GM18858 (cell line): ENCODE measurements around the gene VPS54.

ENCODE experiments used
- ATAC-seq: cut with Tn5 transposase; IDR thresholded peaks from one replicate; pipeline ENCODE4 v1.9.1; 2021; ENCODE audit not compliant: unreplicated experiment

VPS54 gene, protein sequence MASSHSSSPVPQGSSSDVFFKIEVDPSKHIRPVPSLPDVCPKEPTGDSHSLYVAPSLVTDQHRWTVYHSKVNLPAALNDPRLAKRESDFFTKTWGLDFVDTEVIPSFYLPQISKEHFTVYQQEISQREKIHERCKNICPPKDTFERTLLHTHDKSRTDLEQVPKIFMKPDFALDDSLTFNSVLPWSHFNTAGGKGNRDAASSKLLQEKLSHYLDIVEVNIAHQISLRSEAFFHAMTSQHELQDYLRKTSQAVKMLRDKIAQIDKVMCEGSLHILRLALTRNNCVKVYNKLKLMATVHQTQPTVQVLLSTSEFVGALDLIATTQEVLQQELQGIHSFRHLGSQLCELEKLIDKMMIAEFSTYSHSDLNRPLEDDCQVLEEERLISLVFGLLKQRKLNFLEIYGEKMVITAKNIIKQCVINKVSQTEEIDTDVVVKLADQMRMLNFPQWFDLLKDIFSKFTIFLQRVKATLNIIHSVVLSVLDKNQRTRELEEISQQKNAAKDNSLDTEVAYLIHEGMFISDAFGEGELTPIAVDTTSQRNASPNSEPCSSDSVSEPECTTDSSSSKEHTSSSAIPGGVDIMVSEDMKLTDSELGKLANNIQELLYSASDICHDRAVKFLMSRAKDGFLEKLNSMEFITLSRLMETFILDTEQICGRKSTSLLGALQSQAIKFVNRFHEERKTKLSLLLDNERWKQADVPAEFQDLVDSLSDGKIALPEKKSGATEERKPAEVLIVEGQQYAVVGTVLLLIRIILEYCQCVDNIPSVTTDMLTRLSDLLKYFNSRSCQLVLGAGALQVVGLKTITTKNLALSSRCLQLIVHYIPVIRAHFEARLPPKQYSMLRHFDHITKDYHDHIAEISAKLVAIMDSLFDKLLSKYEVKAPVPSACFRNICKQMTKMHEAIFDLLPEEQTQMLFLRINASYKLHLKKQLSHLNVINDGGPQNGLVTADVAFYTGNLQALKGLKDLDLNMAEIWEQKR

DNA sequence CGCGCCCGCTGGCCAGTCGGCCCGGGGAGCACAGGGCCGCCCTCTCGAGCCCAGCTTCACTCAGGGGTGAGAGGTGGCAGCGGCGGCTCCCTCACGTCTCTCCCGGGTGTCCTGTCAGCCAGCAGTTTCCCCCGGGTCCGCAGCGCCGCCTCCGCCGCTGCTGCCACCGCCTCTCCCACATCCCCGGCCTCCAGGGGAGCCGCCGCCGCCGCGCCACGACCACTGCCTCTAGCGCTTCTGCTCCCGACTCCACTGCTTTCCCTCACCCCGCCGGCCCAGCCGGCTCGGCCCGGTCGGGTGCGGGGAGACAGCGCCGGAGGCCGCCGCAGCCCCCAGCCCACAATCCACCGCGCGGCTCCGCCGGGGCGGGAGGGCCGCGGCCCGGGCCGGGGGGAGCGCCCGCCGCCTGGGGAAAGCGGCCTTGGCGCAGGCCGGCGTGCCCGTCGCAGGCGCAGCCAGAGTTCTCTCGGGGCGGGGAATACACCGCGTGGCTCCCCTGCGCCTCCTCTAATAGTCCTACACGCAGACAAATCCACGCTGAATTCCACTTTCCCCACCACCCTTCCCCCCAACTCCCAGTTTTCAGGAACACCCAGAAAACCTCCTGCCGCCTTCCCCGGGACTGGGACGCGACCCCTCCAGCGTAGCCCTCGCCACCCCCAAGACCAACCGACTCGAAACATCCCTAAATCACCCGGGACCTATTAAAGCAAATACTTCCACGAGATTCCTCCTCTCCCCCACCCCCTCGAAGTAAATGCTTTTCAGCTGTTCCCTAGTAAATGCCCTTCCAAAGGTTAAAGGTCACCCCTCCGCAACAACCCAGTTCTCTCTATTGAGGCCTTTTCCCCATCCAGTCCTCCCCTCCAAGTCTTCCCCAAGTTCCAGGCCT, at the start of gene VPS54:
Gene VPS54 (minus strand): TSS at position 346 of the 892 bp plus-strand sequence. CDS start 35,429 bp downstream, outside the sequence.
- peak; percentile 34 for ATAC-seq

DNA sequence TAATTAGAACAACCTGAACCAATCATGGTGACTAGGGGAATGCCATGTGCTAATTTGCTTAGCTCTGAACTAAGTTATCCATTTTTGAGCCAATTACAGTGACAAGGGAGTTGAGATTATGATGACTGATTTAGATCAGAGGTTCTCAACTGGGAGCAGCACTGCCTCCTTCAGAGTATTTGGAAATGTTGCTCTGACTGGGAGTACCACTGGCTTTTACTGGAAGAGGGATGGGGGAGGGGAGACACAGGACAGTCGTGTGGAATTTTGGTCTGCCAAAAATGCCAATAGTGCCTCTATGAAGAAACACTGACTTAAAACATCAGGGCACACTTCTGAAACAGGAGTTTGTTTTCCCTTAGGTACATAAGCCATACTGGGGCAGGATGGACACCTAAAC, 48.1 kb upstream of the VPS54 start:
- ATAC-seq = no peak

DNA sequence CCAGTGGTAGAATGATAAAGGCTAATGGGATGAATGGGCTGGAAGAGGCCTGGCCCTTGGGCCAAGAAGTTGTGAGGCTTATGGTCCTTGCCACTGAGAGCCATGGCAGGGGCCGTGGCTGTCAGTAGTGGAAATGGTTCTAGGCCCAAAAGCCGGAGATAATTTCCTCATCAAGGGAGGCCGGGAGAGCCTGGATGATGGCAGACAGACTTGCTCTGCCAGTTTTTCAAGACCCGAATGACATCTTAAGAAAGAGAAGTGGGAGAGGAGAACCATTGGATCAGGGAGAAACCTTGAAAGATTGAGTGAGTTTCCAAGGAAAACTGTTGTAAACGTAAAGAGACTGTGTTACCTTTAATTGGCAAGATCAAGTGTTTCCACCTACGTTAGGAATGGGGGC, 46.3 kb upstream of the VPS54 start:
- no peak for ATAC-seq

DNA sequence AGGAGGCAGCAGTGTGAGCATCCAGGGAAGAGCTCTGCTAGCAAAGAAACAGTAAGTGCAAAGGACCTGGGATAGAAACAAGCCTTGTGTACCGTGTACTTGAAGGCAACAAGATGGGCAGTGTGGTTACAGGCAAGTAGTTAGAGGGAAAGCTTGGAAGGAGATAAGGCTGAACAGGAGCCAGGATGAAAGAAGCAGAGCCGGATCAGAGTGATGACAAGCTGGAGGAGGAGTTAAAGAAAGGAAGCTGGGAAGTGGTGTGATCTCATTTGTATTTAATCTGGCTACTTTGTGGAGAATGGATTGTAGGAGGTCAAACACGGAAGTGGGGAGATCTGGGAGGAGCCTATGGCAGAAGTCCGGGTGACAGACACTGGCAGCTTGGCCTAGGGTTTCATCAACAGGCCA, 44.7 kb upstream of the VPS54 start:
- no peak for ATAC-seq

DNA sequence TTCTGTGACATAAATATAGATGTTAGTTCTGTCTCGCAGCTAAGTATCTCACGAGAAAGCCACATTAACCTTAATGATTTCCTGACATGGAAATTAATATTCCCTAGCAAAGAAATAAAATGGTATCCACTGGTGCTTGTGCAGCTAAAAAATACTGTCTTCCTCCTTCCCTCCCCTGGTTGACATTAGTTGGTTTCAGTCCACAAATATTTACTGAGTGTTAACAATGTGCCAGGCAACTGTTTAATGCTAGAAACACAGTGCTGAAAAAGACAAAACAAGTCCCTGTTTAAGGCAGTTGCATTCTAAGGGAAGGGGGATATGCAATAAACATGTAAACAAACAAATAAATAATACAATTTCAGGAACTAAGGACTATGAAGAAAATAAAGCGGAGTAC, 44.2 kb upstream of the VPS54 start:
- no peak for ATAC-seq

DNA sequence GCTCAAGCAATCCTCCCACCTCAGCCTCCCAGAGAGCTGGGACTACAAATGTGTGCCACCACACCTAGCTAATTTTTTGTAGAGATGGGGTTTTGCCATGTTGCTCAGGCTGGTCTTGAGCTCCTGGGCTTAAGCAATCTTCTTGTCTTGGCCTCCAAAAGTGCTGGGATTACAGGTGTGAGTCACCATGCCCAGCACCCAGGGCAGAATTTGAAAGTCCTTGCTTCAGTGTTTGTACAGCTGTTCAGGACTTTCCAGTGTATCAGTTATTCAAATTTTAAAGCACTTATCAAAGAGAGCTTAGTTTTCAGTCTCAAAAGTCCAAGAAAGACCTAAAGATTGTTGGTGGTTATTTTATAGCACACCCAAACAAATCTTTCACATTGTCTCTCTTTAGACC, 43.6 kb upstream of the VPS54 start:
- no peak for ATAC-seq

DNA sequence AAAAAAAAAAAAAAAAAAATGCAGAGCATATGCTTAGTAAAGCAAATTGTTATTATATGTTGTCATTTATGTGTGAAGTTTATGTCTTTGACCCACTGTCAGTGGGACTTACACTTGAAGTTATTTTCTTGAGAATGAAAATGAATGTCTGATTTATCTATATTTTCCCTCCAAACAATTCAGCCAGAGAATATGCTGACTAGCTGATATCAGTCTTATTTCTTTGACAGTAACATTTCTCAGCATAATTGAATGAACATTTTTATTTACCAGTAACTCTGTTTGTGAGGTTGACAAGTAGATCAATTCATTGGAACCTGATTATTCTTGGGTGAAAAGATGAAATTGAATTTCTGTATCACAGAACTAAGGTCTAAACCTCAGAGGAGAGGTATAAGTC, 40.0 kb upstream of the VPS54 start:
- no peak for ATAC-seq

DNA sequence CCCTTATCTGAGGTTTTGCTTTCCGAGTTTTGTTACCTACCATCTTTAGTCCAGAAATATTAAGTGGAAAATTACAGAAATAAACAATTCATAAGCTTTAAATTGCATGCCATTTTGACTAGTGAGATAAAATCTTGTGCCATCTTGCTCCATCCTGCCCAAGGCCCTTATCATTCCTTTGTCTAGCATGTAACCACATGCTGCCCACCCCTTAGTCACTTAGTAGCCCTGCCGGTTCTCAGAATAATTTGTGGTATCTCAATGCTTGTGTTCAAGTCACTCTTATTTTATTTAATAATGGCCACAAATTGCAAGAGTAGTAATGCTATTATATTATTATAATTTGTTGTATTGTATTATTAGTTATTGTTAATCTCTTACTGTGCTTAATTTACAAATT, 36.8 kb upstream of the VPS54 start:
- ATAC-seq = no peak

DNA sequence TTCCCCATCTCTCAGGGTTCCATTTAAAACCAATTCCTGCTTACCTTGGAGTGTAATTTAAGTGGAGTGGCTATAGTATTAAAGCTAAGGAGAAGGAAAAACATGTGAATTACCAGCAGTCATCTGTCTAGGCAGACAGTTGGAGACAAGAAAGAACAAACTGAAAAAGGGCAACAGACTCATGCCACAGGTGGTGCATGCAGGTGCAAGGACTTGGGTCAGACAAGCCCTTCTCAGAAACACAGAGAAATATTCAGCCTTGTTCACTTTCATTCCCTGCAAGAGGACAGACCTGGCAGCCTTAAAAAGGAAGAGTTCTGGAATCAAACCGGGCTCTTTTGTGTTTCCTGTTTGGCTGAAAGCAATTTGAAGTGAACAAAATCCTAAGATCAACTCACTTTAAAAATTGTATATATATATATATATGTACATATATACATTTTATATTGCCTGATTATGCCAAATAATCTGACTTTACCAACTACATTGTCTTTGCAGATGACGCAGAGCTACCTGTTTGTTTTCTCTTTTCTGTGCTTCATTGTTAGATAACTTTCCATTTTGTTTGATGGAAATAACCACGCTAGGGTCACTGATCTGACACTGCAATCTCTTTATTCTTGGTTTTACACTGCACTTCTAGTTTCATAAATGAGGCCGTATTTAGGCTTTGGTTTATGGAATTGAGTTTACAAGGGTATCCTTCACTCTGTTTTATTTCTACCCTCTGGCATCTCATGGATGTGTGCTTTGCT, 35.1 kb upstream of the VPS54 start:
- ATAC-seq = no peak

DNA sequence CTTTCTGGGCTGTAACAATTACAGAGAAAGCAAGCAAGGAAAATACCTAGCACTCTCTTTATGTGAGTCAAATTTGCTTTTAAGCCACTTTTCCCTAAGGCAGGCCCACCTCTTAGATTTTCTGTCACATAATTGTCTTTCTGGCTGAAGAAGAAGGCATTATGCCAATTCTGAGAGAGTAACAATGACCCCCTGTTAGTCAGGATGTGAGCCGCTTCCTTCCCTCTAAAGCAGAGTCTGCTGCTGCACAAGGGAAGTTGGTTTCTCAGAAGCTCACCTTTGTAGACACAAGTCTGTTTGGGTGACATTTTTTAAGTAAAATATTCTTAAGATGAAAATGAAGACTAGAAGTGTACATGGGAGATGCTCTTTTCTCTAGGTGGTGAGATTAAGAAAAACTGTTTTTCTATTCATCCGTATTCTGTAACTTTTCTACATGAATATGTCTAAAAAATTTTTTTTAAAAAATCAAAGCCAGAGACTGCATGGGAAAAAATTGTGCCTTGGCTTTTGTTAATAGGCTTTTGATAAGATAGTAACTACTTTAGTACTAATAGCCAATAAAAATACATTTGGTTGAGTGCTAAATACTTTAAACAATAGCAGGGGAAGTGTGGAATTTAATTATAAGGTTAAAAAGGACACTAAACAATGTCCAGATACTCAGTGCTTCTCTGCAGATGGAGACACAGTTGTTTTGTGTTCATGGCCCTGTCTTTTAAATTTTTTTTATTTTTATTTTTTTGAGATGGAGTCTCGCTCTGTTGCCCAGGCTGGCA, 33.4 kb upstream of the VPS54 start:
- no peak for ATAC-seq

DNA sequence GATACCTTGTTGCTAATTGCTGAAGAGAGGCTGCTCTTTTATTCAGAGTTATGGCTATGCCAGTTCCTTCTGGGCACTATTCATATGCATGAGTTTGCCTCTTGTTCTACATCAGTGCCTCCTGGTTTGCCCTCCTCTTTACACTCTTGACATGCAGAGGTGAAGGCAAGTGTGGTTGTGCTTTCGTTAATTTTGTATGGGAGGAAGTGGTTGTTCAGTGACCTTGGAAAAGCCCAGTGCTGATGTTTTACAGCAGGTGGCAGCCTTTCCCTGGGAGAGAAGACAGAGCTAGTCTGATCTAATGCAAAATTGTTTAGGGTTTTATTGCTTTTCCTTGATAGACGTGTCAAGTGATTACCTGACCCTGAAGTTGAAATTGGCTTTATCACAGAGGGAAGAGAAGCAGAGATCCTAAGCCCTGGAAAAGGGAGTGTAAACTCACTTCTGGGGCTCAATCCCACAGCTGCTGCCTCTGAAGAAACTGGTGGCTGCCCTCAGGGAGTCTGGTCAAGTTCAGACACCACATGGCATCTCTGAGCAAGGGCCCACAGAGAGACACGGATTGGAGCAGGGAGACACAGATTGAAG, 30.5 kb upstream of the VPS54 start:
- ATAC-seq = peak; percentile 81

DNA sequence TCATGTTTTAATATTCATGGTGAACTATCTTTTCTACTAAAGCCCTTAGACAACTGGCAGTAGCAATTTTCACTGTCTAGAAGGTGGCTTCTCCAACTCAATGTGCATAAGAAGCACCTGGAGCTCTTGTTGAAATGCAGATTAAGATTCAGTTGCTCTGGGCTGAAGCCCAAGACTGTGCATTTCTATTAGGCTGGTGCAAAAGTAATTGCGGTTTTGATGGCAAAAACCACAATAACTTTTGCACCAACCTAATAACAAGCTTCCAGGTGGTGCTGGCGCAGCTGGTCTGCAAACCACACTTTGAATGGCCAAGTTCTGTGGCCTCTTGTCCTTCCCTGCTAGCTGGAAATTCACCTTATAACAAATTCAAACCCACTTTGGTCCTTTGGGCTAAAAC, 26.7 kb upstream of the VPS54 start:
- ATAC-seq = no peak

DNA sequence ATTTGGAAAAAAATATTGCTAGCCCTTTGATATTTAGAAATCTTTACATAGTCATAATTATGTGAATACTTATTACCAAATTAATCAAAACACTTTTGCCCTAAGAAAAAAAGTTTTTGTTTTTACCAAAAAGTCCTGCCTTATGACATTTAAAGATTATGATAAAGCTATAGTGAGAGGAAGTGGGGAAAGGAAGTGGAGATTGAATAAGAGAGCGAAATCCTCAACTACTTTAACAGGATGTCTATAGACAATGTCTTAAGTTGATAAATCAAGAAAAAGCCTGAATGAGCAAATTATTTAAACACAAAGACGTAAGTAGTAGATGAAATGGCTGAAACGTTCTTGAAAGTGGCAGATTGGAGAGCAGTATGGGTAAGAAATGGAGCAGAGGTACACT, 20.9 kb upstream of the VPS54 start:
- ATAC-seq = no peak

DNA sequence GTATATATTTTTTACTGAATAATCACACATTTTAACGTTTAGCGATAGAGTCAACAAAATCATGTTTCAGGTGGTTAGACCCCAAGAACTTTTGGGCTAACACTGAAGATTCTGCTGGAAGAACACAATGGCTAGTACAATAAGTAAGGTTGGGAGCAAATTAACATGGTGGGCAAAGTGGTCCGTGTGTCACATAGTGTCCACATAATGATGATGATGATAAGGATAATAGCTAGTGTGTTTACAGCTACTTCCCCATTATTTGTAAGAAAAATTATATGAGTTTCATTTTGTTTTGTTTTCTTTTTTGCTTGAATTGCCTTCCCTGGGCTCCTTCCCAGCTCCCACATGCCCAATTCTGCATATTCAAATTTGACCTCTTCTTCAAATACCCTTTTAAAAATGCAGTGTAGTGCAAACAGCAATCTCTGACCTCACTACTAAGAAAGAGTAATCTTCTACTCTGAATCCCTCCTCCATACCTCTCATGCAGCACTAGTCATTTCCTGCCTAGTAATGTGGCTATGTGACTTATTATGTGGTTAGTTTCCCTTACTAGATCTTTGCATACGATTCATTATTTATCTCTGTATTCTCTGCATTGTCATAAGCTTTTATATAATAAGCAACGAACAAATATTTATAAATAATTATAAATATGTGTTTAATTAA, 16.9 kb upstream of the VPS54 start:
- ATAC-seq = peak; percentile 100

DNA sequence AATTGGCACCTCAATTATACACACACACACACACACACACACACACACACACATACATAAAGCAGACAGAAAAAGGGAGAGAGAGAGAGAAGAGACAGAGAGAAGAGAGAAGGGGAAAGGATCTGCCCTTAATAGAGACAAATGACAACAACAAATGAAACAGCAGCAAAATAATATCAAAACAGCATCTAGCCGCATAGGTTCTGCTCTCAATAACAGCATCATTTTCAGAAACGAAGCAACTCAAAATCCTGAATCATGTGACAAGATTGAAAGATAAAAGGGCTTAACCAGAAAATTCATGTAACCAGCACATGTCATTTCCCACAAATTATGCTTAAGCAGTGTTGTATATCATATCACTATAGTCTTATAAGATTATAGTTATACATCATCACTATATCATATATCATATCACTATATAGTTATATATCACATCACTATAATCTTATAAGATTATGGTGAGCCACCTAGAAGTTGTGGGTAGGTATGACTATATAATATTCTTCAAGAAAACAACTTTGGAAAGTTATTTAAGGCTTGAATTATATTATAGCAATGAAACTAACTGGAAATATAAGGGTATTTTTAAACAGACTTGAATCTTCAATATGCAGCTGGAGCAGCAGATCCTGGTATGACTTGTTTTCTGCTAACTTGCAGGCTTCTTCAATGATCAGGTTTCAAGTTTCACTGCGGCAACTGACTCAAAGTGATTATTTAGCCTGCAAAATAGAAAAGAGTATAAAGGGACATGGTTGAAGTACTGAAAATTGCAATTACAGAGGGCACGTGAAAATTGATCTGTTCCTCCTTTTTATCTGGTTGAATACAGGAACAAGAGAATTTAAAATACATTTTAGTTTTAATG, 16.1 kb upstream of the VPS54 start:
- no peak for ATAC-seq

DNA sequence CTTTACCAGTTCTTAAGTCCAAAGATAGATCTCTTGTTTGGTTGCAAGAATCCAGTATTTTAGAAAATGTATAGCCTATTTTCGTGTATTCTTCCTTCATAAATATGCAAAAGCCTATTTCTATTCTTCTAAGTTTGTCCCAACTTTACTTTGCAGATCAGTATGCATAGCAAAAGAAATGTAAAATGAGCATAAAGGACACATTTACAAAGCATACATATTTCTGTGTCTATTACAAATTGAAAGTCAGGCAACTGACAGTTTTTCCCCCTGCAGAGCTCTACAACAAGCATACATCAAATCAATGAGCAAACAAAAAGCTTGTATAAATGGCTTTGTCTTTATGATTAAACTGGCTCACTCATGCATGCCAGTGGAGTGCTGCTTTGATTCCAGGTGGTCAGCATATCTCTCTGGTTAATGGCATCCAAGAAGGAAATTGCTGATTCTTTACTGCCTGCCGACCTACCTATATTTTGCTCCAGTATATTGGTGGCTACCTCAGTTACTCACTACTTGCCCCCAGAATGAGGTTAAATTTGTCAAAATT, 10.0 kb upstream of the VPS54 start:
- no peak for ATAC-seq

DNA sequence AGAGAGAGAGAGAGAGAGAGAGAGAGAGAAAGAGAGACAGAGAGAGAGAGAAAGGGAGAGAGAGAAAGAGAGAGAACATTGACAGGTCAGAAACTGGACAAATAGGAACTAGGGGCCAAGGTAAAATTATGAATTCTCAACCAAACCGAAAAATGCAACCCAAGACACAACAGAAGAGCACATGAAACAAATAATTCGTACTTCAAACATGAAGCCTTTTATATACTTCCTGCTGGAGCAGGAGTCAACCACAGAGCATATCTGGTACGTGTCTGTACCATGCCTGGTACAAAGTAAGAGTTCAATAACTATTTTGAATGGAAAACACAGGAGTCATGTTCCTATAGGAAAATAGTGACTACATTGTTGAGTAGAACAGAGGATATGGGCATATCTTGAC, 6.5 kb upstream of the VPS54 start:
- ATAC-seq = no peak
